ENCODE measurements around the gene CACNB2. TPM values are rescaled to one million over a fixed set of nuclear protein-coding genes. Genes with fewer than 3 reads are reported as not detected.

CACNB2 gene
- total RNA-seq, 1 experiment from 2014 or later: 0.07 TPM

- ChIA-PET CTCF (no interaction called here), POLR2A (ENCODE audit: unreplicated experiment) (interaction anchor here (0.5 kb wide), 1 partner anchor 382 kb away, joined by 3 read pairs; no protein-coding TSS in a partner anchor)
- H3K36me3 ChIP-seq (ENCODE audit: low read depth, low read length): no peaks in the 10 kb centered on the region
- H4K20me1 ChIP-seq (ENCODE audit: low read length): no peaks in the 10 kb centered on the region
- no peak overlapping the region for H2AFZ ChIP-seq (ENCODE audit: low read length)
- no TSS peak for BruUV-seq (replicated peaks)
- H3K4me1 ChIP-seq (ENCODE audit: insufficient read depth, low read length): peaks cover 9% of the 10 kb centered on the region
- H3K27me3 ChIP-seq (ENCODE audit: low read length): no peaks in the 10 kb centered on the region
- TF ChIP-seq EZH2 (IDR thresholded peaks at IDR 0.05; ENCODE audit: low read length, unreplicated experiment) (no peak), CTCF (conservative IDR thresholded peaks at IDR 0.05; ENCODE audit: low read depth, low read length) (no peak), EZH2phosphoT487 (IDR thresholded peaks at IDR 0.05; ENCODE audit: borderline replicate concordance, low read length) (no peak)
- intact Hi-C loops (cut with micrococcal nuclease): no loop called here
- H3K79me2 ChIP-seq (ENCODE audit: low read length): no peaks in the 10 kb centered on the region
- H3K9me3 ChIP-seq (ENCODE audit: low read length): no peaks in the 10 kb centered on the region
- DNase-seq (peak; percentile 81), ATAC-seq (no peak)
- peak overlapping the region; percentile 86 for H3K27ac ChIP-seq (ENCODE audit: low read length)
- no peaks in the 10 kb centered on the region for H3F3A ChIP-seq (ENCODE audit: low read length, unreplicated experiment)
- no peaks in the 10 kb centered on the region for H3K9me2 ChIP-seq (replicated peaks; ENCODE audit: low read length)
- H3K4me3 ChIP-seq (ENCODE audit: low read length): no peak overlapping the region
- 0 out of 2 replicates have a peak overlapping the region, but pooled peaks have one; percentile 44 for H3K9ac ChIP-seq (ENCODE audit: low read length)
- peak overlapping the region; percentile 56 for H3K4me2 ChIP-seq (ENCODE audit: low read length)
Measured at GRCh38 chr10:18185621-18186020, 45.4 kb downstream of the CACNB2 start.

GRCh38 chr10:18190840-18191239, 50.6 kb downstream of the CACNB2 start:
- H3K4me3 ChIP-seq (ENCODE audit: low read length): no peak overlapping the region
- no peaks in the 10 kb centered on the region for H3K27me3 ChIP-seq (ENCODE audit: low read length)
- no peaks in the 10 kb centered on the region for H3K4me1 ChIP-seq (ENCODE audit: insufficient read depth, low read length)
- H3K4me2 ChIP-seq (ENCODE audit: low read length): no peak overlapping the region
- no peaks in the 10 kb centered on the region for H3K36me3 ChIP-seq (ENCODE audit: low read depth, low read length)
- H3K9ac ChIP-seq (ENCODE audit: low read length): no peak overlapping the region
- no peaks in the 10 kb centered on the region for H3K9me3 ChIP-seq (ENCODE audit: low read length)
- TF ChIP-seq EZH2phosphoT487 (IDR thresholded peaks at IDR 0.05; ENCODE audit: borderline replicate concordance, low read length) (no peak), EZH2 (IDR thresholded peaks at IDR 0.05; ENCODE audit: low read length, unreplicated experiment) (no peak), CTCF (conservative IDR thresholded peaks at IDR 0.05; ENCODE audit: low read depth, low read length) (no peak)
- H2AFZ ChIP-seq (ENCODE audit: low read length): no peak overlapping the region
- no peaks in the 10 kb centered on the region for H3K79me2 ChIP-seq (ENCODE audit: low read length)
- no peaks in the 10 kb centered on the region for H4K20me1 ChIP-seq (ENCODE audit: low read length)
- no peaks in the 10 kb centered on the region for H3K9me2 ChIP-seq (replicated peaks; ENCODE audit: low read length)
- H3F3A ChIP-seq (ENCODE audit: low read length, unreplicated experiment): no peaks in the 10 kb centered on the region
- DNase-seq (no peak), ATAC-seq (no peak)
- no peak overlapping the region for H3K27ac ChIP-seq (ENCODE audit: low read length)
- intact Hi-C loops (cut with micrococcal nuclease): no loop called here
- ChIA-PET CTCF (no interaction called here), POLR2A (ENCODE audit: unreplicated experiment) (no interaction called here)
- BruUV-seq (replicated peaks): no TSS peak

- H3K4me2 ChIP-seq (ENCODE audit: low read length): no peak overlapping the region
- TF ChIP-seq EZH2 (IDR thresholded peaks at IDR 0.05; ENCODE audit: low read length, unreplicated experiment) (no peak), EZH2phosphoT487 (IDR thresholded peaks at IDR 0.05; ENCODE audit: borderline replicate concordance, low read length) (no peak), CTCF (conservative IDR thresholded peaks at IDR 0.05; ENCODE audit: low read depth, low read length) (no peak)
- DNase-seq (no peak), ATAC-seq (no peak)
- no peaks in the 10 kb centered on the region for H3K27me3 ChIP-seq (ENCODE audit: low read length)
- ChIA-PET POLR2A (ENCODE audit: unreplicated experiment) (no interaction called here), CTCF (no interaction called here)
- BruUV-seq (replicated peaks): no TSS peak
- intact Hi-C loops (cut with micrococcal nuclease): no loop called here
- H3K9ac ChIP-seq (ENCODE audit: low read length): no peak overlapping the region
- H3F3A ChIP-seq (ENCODE audit: low read length, unreplicated experiment): no peaks in the 10 kb centered on the region
- H3K9me3 ChIP-seq (ENCODE audit: low read length): no peaks in the 10 kb centered on the region
- H3K36me3 ChIP-seq (ENCODE audit: low read depth, low read length): no peaks in the 10 kb centered on the region
- no peak overlapping the region for H2AFZ ChIP-seq (ENCODE audit: low read length)
- no peaks in the 10 kb centered on the region for H3K4me1 ChIP-seq (ENCODE audit: insufficient read depth, low read length)
- no peak overlapping the region for H3K4me3 ChIP-seq (ENCODE audit: low read length)
- H3K9me2 ChIP-seq (replicated peaks; ENCODE audit: low read length): no peaks in the 10 kb centered on the region
- H3K27ac ChIP-seq (ENCODE audit: low read length): no peak overlapping the region
- no peaks in the 10 kb centered on the region for H4K20me1 ChIP-seq (ENCODE audit: low read length)
- no peaks in the 10 kb centered on the region for H3K79me2 ChIP-seq (ENCODE audit: low read length)
Measured at GRCh38 chr10:18194634-18195033, 54.4 kb downstream of the CACNB2 start.
